ENCODE data around the gene RBM33.
A peak's percentile ranks its signal among the peaks of the same experiment; 100 is the strongest.

RBM33 gene

DNA sequence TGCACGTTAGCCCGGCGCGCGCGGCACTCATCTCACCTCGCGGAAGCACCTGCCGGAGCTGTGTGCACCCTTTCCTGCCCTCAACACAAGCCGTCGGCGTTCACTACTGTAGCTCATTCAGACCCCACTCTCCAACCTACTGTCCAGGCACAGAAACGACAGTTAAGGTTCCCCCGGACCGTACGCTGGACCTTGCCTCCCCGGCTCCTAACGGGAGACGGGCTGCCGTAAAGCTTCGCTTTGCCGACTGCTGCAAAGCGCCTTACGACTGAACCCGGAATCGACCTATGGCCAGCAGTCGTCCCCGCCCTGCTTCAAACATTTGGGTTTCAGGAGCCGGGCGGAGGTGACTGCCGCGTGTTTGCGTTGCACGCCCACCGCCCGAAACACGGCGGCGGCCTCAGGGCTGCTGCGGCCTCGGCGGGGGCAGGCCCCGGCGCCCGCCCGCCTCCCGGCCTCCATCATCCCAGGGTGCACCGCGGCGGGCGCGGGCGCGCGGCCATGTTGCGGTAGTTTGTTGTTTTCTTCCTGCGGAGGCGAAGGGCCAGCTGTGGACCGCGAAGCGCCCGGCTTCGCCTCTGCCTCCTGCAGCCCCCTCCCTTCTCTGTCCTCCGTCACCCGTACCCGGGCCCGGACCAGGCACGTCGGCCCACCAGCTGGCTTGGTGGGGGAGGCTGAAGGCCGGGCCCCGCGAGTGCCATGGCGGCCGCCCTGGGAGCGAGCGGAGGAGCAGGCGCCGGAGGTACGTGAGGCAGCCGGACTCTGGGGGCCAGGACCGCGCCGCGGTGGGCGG is at the start of gene RBM33:
Gene RBM33, plus strand, starts transcription at position 484 of the 793 bp plus-strand sequence. Its CDS starts 216 bp downstream, at position 700.
- Histone ChIP-seq H3K4me1 (ENCODE audit: control insufficient read depth in 1 of 2, insufficient read depth in 2 of 2, low read length in 2 of 2) (peaks cover 0 to 26% of the 10 kb centered on the region in 2 donors), H3K27ac (ENCODE audit: low read length) (peak within 1 kb of the TSS; percentile 94), H3K4me3 (ENCODE audit: low read depth in 1 of 2, low read length in 2 of 2) (peak within 1 kb of the TSS; percentile 93 to 99), H3K27me3 (ENCODE audit: low read depth, low read length) (no peaks in the 10 kb centered on the region), H3K9me3 (ENCODE audit: control insufficient read depth in 1 of 2, low read length in 2 of 2) (peaks cover 4 to 6% of the 10 kb centered on the region in 2 donors), H3K36me3 (ENCODE audit: control insufficient read depth in 1 of 2, insufficient read depth in 2 of 2, low read length in 2 of 2) (peaks cover 9 to 34% of the 10 kb centered on the region in 2 donors)

DNA sequence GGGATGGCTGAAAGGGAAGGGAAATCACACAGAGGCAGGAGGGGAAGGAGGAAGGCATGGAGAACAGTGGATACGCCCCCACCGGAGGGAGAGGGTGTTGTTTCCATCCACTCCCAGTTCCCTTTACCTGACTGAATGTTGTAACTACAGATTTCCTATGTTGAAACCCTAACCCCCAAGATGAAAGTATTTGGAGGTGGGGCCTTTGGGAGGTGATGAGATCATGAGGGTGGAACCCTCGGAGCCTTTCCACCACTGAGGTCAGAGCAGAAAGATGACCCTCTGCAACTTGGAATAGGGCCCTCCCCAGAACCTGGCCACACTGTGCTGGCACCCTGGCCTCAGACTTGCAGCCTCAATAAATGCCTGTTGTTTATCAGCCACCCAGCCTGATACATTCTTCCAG is 49.5 kb upstream of the RBM33 start:
- Histone ChIP-seq H3K27ac (ENCODE audit: low read length) (no peak overlapping the region), H3K36me3 (ENCODE audit: control insufficient read depth in 1 of 2, insufficient read depth in 2 of 2, low read length in 2 of 2) (no peaks in the 10 kb centered on the region), H3K4me3 (ENCODE audit: low read depth in 1 of 2, low read length in 2 of 2) (no peak overlapping the region), H3K4me1 (ENCODE audit: control insufficient read depth in 1 of 2, insufficient read depth in 2 of 2, low read length in 2 of 2) (no peaks in the 10 kb centered on the region), H3K9me3 (ENCODE audit: control insufficient read depth in 1 of 2, low read length in 2 of 2) (no peaks in the 10 kb centered on the region), H3K27me3 (ENCODE audit: low read depth, low read length) (no peaks in the 10 kb centered on the region)

- H3K27me3 ChIP-seq (ENCODE audit: low read depth, low read length): no peaks in the 10 kb centered on the region
Observed at GRCh38 chr7:155597753-155598140, 46.7 kb upstream of the RBM33 start.

GRCh38 chr7:155598810-155599210 is 45.7 kb upstream of the RBM33 start:
- Histone ChIP-seq H3K4me3 (ENCODE audit: low read depth in 1 of 2, low read length in 2 of 2) (peak overlapping the region in 1 of 2 donors; percentile 37), H3K27ac (ENCODE audit: low read length) (no peak overlapping the region), H3K9me3 (ENCODE audit: control insufficient read depth in 1 of 2, low read length in 2 of 2) (no peaks in the 10 kb centered on the region), H3K27me3 (ENCODE audit: low read depth, low read length) (no peaks in the 10 kb centered on the region), H3K36me3 (ENCODE audit: control insufficient read depth in 1 of 2, insufficient read depth in 2 of 2, low read length in 2 of 2) (no peaks in the 10 kb centered on the region), H3K4me1 (ENCODE audit: control insufficient read depth in 1 of 2, insufficient read depth in 2 of 2, low read length in 2 of 2) (no peaks in the 10 kb centered on the region)

More at GRCh38 chr7:155597753-155598140, 46.7 kb upstream of the RBM33 start:
- no peaks in the 10 kb centered on the region for H3K9me3 ChIP-seq (ENCODE audit: control insufficient read depth in 1 of 2, low read length in 2 of 2)
- H3K4me3 ChIP-seq (ENCODE audit: low read depth in 1 of 2, low read length in 2 of 2): no peak overlapping the region
- no peaks in the 10 kb centered on the region for H3K36me3 ChIP-seq (ENCODE audit: control insufficient read depth in 1 of 2, insufficient read depth in 2 of 2, low read length in 2 of 2)
- H3K4me1 ChIP-seq (ENCODE audit: control insufficient read depth in 1 of 2, insufficient read depth in 2 of 2, low read length in 2 of 2): no peaks in the 10 kb centered on the region
- H3K27ac ChIP-seq (ENCODE audit: low read length): no peak overlapping the region

- Histone ChIP-seq H3K9me3 (ENCODE audit: control insufficient read depth in 1 of 2, low read length in 2 of 2) (no peaks in the 10 kb centered on the region), H3K27me3 (ENCODE audit: low read depth, low read length) (no peaks in the 10 kb centered on the region), H3K4me1 (ENCODE audit: control insufficient read depth in 1 of 2, insufficient read depth in 2 of 2, low read length in 2 of 2) (no peaks in the 10 kb centered on the region), H3K4me3 (ENCODE audit: low read depth in 1 of 2, low read length in 2 of 2) (no peak overlapping the region), H3K36me3 (ENCODE audit: control insufficient read depth in 1 of 2, insufficient read depth in 2 of 2, low read length in 2 of 2) (no peaks in the 10 kb centered on the region), H3K27ac (ENCODE audit: low read length) (no peak overlapping the region)
Observed at GRCh38 chr7:155602156-155602555, 42.3 kb upstream of the RBM33 start.

DNA sequence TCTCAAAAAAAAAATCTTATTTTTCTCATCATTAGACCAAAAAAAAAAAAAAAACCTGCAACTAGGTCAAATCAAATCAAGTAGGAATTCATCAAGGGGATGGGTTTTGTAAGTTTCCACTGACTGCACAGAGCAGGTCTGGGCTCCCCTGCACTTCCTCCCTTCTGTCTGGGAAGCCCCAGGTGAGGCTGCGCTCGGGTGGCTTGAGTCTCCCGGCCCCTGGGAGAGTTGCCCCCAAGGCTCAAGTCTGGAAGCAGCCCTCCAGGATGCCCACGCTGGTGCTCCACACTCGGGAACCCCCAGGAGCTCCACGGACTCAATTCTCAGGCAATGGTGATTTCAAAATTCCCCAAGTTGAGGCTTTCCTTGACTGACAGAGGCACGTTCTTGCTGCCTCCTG is 41.7 kb upstream of the RBM33 start:
- H3K4me1 ChIP-seq (ENCODE audit: control insufficient read depth in 1 of 2, insufficient read depth in 2 of 2, low read length in 2 of 2): no peaks in the 10 kb centered on the region
- H3K9me3 ChIP-seq (ENCODE audit: control insufficient read depth in 1 of 2, low read length in 2 of 2): no peaks in the 10 kb centered on the region
- no peaks in the 10 kb centered on the region for H3K36me3 ChIP-seq (ENCODE audit: control insufficient read depth in 1 of 2, insufficient read depth in 2 of 2, low read length in 2 of 2)
- no peak overlapping the region for H3K27ac ChIP-seq (ENCODE audit: low read length)
- H3K27me3 ChIP-seq (ENCODE audit: low read depth, low read length): no peaks in the 10 kb centered on the region
- H3K4me3 ChIP-seq (ENCODE audit: low read depth in 1 of 2, low read length in 2 of 2): no peak overlapping the region

- no peak overlapping the region for H3K27ac ChIP-seq (ENCODE audit: low read length)
- H3K9me3 ChIP-seq (ENCODE audit: control insufficient read depth in 1 of 2, low read length in 2 of 2): no peaks in the 10 kb centered on the region
- no peaks in the 10 kb centered on the region for H3K36me3 ChIP-seq (ENCODE audit: control insufficient read depth in 1 of 2, insufficient read depth in 2 of 2, low read length in 2 of 2)
- no peaks in the 10 kb centered on the region for H3K4me1 ChIP-seq (ENCODE audit: control insufficient read depth in 1 of 2, insufficient read depth in 2 of 2, low read length in 2 of 2)
- no peaks in the 10 kb centered on the region for H3K27me3 ChIP-seq (ENCODE audit: low read depth, low read length)
- H3K4me3 ChIP-seq (ENCODE audit: low read depth in 1 of 2, low read length in 2 of 2): no peak overlapping the region
Observed at GRCh38 chr7:155603205-155603857, 41.1 kb upstream of the RBM33 start.

- no peaks in the 10 kb centered on the region for H3K27me3 ChIP-seq (ENCODE audit: low read depth, low read length)
- H3K4me3 ChIP-seq (ENCODE audit: low read depth in 1 of 2, low read length in 2 of 2): no peak overlapping the region
- H3K27ac ChIP-seq (ENCODE audit: low read length): no peak overlapping the region
- H3K36me3 ChIP-seq (ENCODE audit: control insufficient read depth in 1 of 2, insufficient read depth in 2 of 2, low read length in 2 of 2): no peaks in the 10 kb centered on the region
- no peaks in the 10 kb centered on the region for H3K9me3 ChIP-seq (ENCODE audit: control insufficient read depth in 1 of 2, low read length in 2 of 2)
- H3K4me1 ChIP-seq (ENCODE audit: control insufficient read depth in 1 of 2, insufficient read depth in 2 of 2, low read length in 2 of 2): no peaks in the 10 kb centered on the region
Observed at GRCh38 chr7:155603858-155604503, 40.5 kb upstream of the RBM33 start.

- H3K36me3 ChIP-seq (ENCODE audit: control insufficient read depth in 1 of 2, insufficient read depth in 2 of 2, low read length in 2 of 2): no peaks in the 10 kb centered on the region
- H3K4me3 ChIP-seq (ENCODE audit: low read depth in 1 of 2, low read length in 2 of 2): no peak overlapping the region
- H3K27me3 ChIP-seq (ENCODE audit: low read depth, low read length): no peaks in the 10 kb centered on the region
- no peaks in the 10 kb centered on the region for H3K4me1 ChIP-seq (ENCODE audit: control insufficient read depth in 1 of 2, insufficient read depth in 2 of 2, low read length in 2 of 2)
- no peaks in the 10 kb centered on the region for H3K9me3 ChIP-seq (ENCODE audit: control insufficient read depth in 1 of 2, low read length in 2 of 2)
- H3K27ac ChIP-seq (ENCODE audit: low read length): no peak overlapping the region
Observed at GRCh38 chr7:155604504-155604997, 39.9 kb upstream of the RBM33 start.

DNA sequence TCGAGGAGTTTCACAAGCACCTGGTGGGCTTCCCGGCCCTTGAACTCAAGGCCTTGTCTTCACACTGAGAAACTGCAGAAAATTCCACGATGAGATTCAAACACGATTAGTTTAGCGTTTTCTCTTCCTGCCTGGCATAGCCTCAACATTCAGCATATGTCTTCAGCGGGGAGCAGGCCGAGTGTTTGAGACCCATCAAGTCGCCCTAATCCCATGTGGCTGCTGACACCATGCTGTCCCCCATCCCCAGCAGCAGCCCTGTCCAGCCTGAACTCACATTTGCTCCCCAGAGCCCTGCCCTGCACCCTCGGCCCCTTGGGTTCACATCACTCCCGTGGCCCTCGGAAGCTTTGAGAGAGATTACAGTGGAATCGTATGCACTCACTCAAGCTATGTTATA is 35.3 kb upstream of the RBM33 start:
- no peaks in the 10 kb centered on the region for H3K36me3 ChIP-seq (ENCODE audit: control insufficient read depth in 1 of 2, insufficient read depth in 2 of 2, low read length in 2 of 2)
- no peaks in the 10 kb centered on the region for H3K9me3 ChIP-seq (ENCODE audit: control insufficient read depth in 1 of 2, low read length in 2 of 2)
- no peaks in the 10 kb centered on the region for H3K4me1 ChIP-seq (ENCODE audit: control insufficient read depth in 1 of 2, insufficient read depth in 2 of 2, low read length in 2 of 2)
- H3K4me3 ChIP-seq (ENCODE audit: low read depth in 1 of 2, low read length in 2 of 2): no peak overlapping the region
- H3K27me3 ChIP-seq (ENCODE audit: low read depth, low read length): no peaks in the 10 kb centered on the region
- no peak overlapping the region for H3K27ac ChIP-seq (ENCODE audit: low read length)

DNA sequence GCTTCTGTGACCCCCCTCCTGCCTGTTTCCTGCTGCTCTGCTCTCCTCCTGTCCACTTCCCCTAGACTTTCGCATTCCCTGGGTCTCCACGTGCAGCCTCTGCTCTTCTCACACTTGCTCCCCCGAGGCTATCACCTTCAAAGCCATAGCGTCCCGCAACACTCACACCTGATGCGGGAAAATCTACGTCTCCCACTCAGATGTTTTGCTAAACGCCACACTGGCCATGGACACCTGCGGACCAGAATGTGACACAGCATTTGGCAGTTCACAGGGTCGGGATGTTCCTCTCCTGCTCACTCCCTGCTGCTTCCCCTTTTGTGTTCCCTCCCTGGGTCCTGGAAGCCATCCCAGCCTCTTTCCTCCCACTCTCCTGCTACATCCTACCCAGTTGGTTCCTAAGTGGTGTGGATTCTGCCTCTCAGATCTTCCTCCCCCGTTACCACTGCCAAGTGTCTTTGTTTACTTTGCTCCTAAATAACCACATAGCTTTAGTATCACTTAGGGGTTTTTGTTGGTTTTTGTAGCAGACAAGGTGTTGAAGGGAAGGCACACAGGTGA is 33.7 kb upstream of the RBM33 start:
- Histone ChIP-seq H3K9me3 (ENCODE audit: control insufficient read depth in 1 of 2, low read length in 2 of 2) (no peaks in the 10 kb centered on the region), H3K27ac (ENCODE audit: low read length) (no peak overlapping the region), H3K27me3 (ENCODE audit: low read depth, low read length) (no peaks in the 10 kb centered on the region), H3K36me3 (ENCODE audit: control insufficient read depth in 1 of 2, insufficient read depth in 2 of 2, low read length in 2 of 2) (no peaks in the 10 kb centered on the region), H3K4me3 (ENCODE audit: low read depth in 1 of 2, low read length in 2 of 2) (no peak overlapping the region), H3K4me1 (ENCODE audit: control insufficient read depth in 1 of 2, insufficient read depth in 2 of 2, low read length in 2 of 2) (no peaks in the 10 kb centered on the region)
